Stimulated activated CD8-positive, alpha-beta memory T cell treated with anti-CD3 and anti-CD28 coated beads, Interleukin-12 subunit alpha, Interleukin-12 subunit beta, amount 100 ng/mL, for 4 hours (primary cell): ENCODE data around the gene DUT.
"Not testable (repeated sequence)": the region's sequence is repeated elsewhere in the genome, so short reads cannot be mapped to it uniquely, and the experiment has no call there.

Experiments used
- DNase-seq: peaks from one replicate; pipeline ENCODE4 v3.0.0-alpha.2; 2020; ENCODE audit warnings: low read depth

DUT gene

GRCh38 chr15:48330855-48331795 is at the start of gene DUT:
Gene DUT (plus strand): TSS chr15:48331429. CDS start chr15:48331516, 87 bp downstream.
- DNase-seq: peak; percentile 64

DNA sequence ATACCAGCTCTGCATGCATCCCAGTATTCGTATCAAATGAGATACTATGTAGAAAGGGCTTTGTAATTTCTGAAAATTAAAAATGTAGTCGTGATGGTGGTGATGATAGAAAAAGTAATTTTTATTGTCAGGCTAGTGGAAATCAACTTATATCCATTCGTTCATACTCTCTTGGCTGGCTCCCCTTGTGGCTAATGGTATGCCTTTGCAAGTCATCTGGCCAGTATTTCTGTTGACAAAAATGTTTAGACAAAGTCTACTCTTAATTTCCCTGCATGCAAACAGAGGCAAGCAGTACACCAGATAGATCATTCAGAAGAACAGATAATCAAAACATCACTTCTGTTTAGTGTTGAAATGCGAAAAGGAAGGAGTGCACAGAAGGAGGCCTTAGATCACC is 49.6 kb upstream of the DUT start:
- DNase-seq: no peak

DNA sequence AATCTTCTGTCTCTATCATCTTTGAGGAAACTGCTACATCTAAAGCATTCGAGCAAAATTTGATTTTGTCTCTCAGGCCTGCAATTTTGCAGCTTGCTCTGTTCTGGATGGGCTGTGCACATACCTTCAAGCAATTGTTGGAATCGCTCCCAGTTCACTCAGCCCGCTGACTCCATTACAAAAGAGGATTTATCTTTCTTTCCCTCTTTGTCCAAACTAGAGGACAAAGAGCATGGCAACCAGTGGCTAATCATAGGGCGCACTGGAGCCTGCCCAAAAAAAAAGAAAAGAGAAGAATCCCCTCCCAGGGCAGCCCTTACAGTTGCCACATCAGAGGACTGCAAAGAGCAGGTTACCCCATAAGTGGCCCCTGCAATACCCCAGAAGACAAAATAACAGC is 49.0 kb upstream of the DUT start:
- no peak for DNase-seq

- DNase-seq: no peak
These were observed 47.7 kb upstream of the DUT start for GRCh38 chr15:48283396-48284145.

DNA sequence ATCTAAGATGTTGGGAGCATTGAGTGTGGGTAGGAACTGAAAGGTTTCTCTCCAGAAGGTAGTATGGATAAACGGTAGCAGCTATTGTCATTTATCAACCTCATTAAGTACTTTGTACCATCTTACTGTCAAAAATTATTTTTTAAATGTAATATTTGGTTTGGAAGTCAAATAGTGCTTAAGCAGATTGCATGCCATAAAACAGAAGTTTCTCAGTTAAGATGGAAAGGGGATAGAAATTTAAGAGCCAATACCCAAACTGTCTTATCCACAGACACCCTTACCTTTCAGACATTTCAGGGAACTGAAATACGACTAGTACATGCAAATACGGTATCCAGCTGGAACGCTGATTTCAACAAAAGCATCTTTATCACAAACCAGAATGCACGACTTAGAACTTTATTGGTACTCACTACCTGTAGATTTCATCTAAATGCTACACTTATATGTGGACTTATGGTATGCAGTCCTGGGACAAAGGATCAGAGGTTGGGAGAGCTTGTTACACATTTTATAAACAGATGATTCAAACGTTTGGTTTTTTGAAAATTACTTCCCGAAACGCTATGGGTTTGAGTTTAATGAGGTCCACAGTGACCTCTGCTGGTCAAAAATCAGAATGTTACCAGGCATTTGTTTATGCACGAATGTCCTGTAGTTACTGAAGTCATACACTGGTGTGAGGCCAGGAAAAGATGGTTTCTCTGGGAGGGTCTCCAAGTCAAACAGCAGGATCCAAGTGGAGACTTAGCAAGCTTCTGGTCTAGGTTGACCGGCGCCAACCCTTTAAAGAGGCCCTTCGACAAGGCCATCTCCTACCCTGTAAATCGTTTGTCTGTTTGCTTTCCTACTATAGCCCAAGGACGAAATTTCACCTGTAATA is 45.7 kb upstream of the DUT start:
- no peak for DNase-seq

DNA sequence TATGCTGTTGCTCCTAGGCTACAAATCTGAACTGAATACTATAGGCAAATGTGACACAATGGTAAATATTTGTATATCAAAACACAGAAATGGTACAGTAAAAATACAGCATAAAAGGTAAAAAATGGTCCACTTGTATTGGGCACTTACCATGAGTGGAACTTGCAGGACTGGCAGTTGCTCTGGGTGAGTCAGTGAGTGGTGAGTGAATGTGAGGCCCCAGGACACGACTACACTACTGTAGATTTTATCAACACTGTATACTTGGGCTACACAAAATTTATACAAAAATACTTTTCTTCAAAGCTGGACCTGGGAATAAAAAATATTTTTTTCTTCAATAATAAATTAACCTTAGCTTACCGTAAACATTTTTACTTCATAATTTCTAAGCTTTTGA is 41.6 kb upstream of the DUT start:
- DNase-seq: no peak

DNA sequence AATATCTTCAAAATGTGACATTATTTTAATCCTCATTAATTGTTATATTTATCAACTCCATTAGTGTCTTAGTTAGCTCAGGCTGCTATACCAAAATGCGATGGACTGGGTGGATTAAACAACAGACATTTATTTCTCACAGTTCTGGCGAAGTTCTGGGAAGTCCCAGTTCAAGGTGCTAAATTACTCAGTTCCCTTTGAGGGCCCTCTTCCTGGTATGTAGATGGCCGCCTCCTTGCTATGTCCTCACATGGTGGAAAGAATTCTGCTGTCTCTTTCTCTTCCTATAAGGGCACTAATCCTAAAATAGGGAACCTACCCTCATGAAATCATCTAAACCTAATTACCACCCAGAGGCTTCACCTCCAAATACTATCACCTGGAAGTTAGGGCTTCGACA is 38.8 kb upstream of the DUT start:
- DNase-seq: no peak

DNA sequence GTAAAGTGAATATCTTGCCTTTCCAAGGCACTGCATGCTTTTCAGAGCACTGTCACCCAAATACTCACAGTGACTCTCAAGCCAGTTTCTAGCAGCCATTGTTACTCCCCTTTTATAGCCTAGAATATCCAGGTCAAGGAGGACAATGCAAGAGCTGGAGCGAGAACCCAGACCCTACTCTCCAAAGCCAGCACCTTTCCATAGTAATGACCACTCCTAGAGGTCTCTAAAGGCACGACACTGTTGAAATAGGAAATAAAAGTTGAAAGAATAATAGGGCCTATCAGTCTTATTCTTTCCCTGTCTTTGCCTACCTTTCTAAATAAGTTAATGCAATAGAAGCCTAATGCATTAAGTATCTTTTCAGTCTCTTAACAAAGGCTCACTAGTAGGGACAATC is 33.6 kb upstream of the DUT start:
- DNase-seq: no peak

DNA sequence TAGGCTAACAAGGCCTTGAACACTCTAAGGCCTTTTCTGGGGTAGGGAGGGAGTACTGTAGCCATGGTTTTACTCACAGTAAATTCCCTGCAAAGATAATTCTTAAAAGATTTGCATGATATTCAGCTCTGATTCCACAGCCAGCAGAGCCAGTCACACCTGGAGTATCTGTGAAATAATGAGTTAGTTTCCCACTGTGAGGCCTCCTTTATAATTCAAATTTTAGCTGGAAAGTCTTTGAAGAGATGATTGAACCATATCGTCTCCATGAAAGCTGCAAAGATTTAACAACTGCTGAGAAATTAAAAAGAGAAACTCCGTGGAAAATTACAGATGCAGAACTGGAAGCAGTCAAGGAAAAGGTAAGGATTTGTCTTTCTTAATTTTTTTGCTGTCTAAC is 32.3 kb upstream of the DUT start:
- no peak for DNase-seq

- DNase-seq: no peak
These were observed 31.2 kb upstream of the DUT start for GRCh38 chr15:48300038-48300437.

DNA sequence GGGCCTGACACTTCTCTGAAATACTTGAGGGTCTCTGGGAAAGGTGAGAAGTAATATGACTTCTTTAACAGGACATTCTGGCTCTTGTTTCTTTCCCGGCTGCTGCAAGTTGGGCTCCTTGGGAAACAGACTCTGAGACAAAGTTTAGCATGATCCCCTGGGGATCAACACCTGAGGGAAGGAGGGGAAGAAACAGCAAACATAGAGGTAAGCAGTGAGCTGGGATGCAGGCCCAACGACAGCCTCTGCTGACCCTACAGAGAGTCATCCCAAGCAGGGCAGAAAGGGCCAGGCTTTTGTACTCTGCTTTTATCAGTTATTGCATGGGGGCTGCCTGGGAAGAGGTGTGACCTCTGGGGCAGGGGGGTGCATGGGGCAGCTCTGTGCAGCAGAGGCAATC is 26.8 kb upstream of the DUT start:
- no peak for DNase-seq

- DNase-seq: no peak
These were observed 24.6 kb upstream of the DUT start for GRCh38 chr15:48306639-48307038.

DNA sequence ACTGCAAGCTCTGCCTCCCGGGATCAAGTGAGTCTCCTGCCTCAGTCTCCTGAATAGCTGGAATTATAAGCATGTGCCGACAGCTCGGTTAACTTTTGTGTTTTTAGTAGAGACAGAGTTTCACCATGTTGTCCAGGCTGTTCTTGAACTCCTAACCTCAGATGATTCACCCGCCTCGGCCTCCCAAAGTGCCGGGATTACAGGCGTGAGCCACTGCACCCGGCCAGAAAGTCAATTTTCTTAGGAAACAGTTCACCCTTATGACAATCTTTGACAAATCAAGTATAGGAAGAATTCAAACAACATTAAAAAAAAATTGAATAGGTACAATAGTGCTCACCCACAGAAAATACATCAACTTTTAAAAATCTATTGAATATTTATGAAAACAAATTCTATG is 23.6 kb upstream of the DUT start:
- DNase-seq: no peak

- DNase-seq: no peak
These were observed 21.5 kb upstream of the DUT start for GRCh38 chr15:48309740-48310139.

GRCh38 chr15:48313216-48313615 is 18.0 kb upstream of the DUT start:
- DNase-seq: no peak

GRCh38 chr15:48315041-48315440 is 16.2 kb upstream of the DUT start:
- DNase-seq: no peak

- no peak for DNase-seq
These were observed 14.0 kb upstream of the DUT start for GRCh38 chr15:48317221-48317620.

DNA sequence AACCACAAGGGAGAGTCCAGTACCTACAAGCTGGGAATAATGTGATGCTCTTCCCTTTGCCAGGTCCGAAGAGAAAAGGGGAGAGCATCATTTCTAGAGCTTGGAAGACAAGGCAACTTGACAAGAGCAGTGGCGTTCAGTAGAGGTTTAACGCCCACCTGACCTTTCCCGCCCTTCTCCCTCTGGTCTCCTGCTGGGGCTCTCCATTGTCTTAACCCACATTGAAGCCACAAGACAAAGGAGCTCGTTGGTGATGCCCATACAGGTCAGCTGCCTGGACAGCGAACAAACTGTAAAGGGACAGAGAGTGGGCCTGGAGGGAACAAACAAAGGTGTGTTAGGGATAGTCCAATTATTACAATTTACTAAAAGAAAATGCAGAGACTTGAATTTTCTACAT is 13.1 kb upstream of the DUT start:
- no peak for DNase-seq

DNA sequence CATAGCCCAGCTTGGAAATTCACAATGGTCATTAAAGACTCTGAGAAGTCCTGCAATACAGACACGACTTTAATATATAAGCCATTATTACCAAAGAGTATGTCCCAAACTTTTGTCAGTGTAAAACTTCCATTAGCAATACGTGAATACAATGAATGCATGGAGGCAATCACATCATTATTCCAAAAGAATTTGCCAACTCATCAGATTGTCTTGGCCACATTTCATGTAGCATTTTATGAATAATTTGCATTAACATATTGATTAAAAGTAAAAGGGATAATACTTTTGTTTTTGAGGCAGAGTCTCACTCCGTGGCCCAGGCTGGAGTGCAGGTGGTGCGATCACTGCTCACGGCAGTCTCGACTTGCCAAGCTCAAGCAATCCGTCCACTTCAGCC is 7.9 kb upstream of the DUT start:
- DNase-seq: no peak

GRCh38 chr15:48324949-48325348 is 6.3 kb upstream of the DUT start:
- DNase-seq: no peak

GRCh38 chr15:48325400-48325799 is 5.8 kb upstream of the DUT start:
- no peak for DNase-seq

DNA sequence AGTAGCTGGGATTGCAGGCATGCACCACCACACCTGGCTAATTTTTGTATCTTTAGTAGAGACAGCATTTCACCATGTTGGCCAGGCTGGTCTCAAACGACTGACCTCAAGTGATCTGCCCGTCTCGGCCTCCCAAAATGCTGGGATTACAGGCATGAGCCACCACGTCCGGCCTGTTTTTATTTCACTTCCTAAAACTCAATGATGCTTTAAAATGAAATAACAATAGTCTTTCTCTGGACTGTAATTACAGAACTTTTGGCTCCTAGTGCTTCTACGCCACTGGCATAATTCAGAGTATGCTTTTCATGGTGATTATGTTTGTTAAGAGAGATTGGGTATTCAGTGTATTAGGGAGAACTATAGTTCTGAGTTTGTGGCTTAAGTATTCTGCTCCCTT is 5.0 kb upstream of the DUT start:
- not testable (repeated sequence) for DNase-seq
